H7 (cell line): Measurements from ENCODE around the gene KPRP. TPM values are rescaled to one million over a fixed set of nuclear protein-coding genes. Genes with fewer than 3 reads are reported as not detected.

Experiments used
- DNase-seq: peaks from one replicate; pipeline ENCODE4 v3.0.0; 2012
- H3K27me3 ChIP-seq: 2 replicates; pipeline ENCODE4 v1.6.0; 2011; ENCODE audit warnings: mild to moderate bottlenecking, low read length; ENCODE audit not compliant: control insufficient read depth, insufficient read depth
- H3K36me3 ChIP-seq: replicated peaks from 2 replicates; pipeline ENCODE4 v1.5.1; 2011; ENCODE audit warnings: low read length; ENCODE audit not compliant: control insufficient read depth, insufficient read depth
- H3K4me3 ChIP-seq: 2 replicates; pipeline ENCODE4 v1.5.1; 2011; ENCODE audit warnings: low read depth, mild to moderate bottlenecking, control low read depth, low read length, moderate library complexity; ENCODE audit not compliant: insufficient read depth
- total RNA-seq: library from RNA; depleted of rRNA; stranded (reverse); fragments of >200 nt; shearing (Covaris generic); gene quantifications from 2 replicates; pipeline ENCODE4 v1.2.3, GENCODE V29; 2014

Gene KPRP
- total RNA-seq, 1 experiment from 2014 or later = not detected

- DNase-seq = no peak
- H3K4me3 ChIP-seq = no peak overlapping the region
- H3K27me3 ChIP-seq = no peaks in the 10 kb centered on the region
- no peaks in the 10 kb centered on the region for H3K36me3 ChIP-seq
Observed at GRCh38 chr1:152756872-152757271, 953 bp upstream of the KPRP start.

- no peaks in the 10 kb centered on the region for H3K36me3 ChIP-seq
- no peaks in the 10 kb centered on the region for H3K27me3 ChIP-seq
- no peak for DNase-seq
- H3K4me3 ChIP-seq = no peak overlapping the region
Observed at GRCh38 chr1:152758636-152759035, 811 bp downstream of the KPRP start.

GRCh38 chr1:152759453-152760173, 1.8 kb downstream of the KPRP start:
- no peak overlapping the region for H3K4me3 ChIP-seq
- no peak for DNase-seq
- no peaks in the 10 kb centered on the region for H3K27me3 ChIP-seq
- H3K36me3 ChIP-seq = no peaks in the 10 kb centered on the region

GRCh38 chr1:152760551-152761190, 2.8 kb downstream of the KPRP start:
- Histone ChIP-seq H3K36me3 (no peaks in the 10 kb centered on the region), H3K4me3 (no peak overlapping the region), H3K27me3 (no peaks in the 10 kb centered on the region)
- DNase-seq = no peak

GRCh38 chr1:152761609-152762213, 3.9 kb downstream of the KPRP start:
- Histone ChIP-seq H3K4me3 (no peak overlapping the region), H3K36me3 (no peaks in the 10 kb centered on the region), H3K27me3 (no peaks in the 10 kb centered on the region)
- no peak for DNase-seq

GRCh38 chr1:152768847-152769533, 11.2 kb downstream of the KPRP start:
- DNase-seq = no peak
- no peaks in the 10 kb centered on the region for H3K36me3 ChIP-seq
- H3K4me3 ChIP-seq = no peak overlapping the region
- H3K27me3 ChIP-seq = no peaks in the 10 kb centered on the region

GRCh38 chr1:152770411-152770810, 12.6 kb downstream of the KPRP start:
- no peak for DNase-seq
- Histone ChIP-seq H3K27me3 (no peaks in the 10 kb centered on the region), H3K4me3 (no peak overlapping the region), H3K36me3 (no peaks in the 10 kb centered on the region)

- H3K36me3 ChIP-seq = no peaks in the 10 kb centered on the region
- DNase-seq = no peak
- H3K4me3 ChIP-seq = no peak within 1 kb of the TSS
Observed at GRCh38 chr1:152774875-152775274, 17.1 kb downstream of the KPRP start, which contains the start of gene LCE1F. LCE1F (plus strand) TSS chr1:152775140; CDS start chr1:152776372, 1,232 bp downstream.

GRCh38 chr1:152776361-152776760, 18.5 kb downstream of the KPRP start:
- Histone ChIP-seq H3K4me3 (no peak overlapping the region), H3K36me3 (no peaks in the 10 kb centered on the region), H3K27me3 (no peaks in the 10 kb centered on the region)
- peak; percentile 1 for DNase-seq

More at GRCh38 chr1:152774875-152775274, 17.1 kb downstream of the KPRP start, which contains the start of gene LCE1F:
- H3K27me3 ChIP-seq = no peaks in the 10 kb centered on the region

- H3K36me3 ChIP-seq = no peaks in the 10 kb centered on the region
- DNase-seq = peak; percentile 7
Observed at GRCh38 chr1:152777510-152778137, 19.8 kb downstream of the KPRP start.

GRCh38 chr1:152783095-152783494, 25.3 kb downstream of the KPRP start:
- Histone ChIP-seq H3K36me3 (no peaks in the 10 kb centered on the region), H3K4me3 (no peak overlapping the region), H3K27me3 (no peaks in the 10 kb centered on the region)
- peak; percentile 1 for DNase-seq

More at GRCh38 chr1:152777510-152778137, 19.8 kb downstream of the KPRP start:
- no peak overlapping the region for H3K4me3 ChIP-seq
- H3K27me3 ChIP-seq = no peaks in the 10 kb centered on the region

GRCh38 chr1:152786077-152786476, 28.3 kb downstream of the KPRP start, which contains the start of gene LCE1E:
LCE1E (plus strand) TSS chr1:152786257; CDS start chr1:152787300, 1,043 bp downstream.
- Histone ChIP-seq H3K4me3 (no peak within 1 kb of the TSS), H3K27me3 (no peaks in the 10 kb centered on the region), H3K36me3 (no peaks in the 10 kb centered on the region)
- peak; percentile 1 for DNase-seq

GRCh38 chr1:152795686-152796085, 37.9 kb downstream of the KPRP start:
- DNase-seq = no peak
- Histone ChIP-seq H3K4me3 (no peak overlapping the region), H3K27me3 (no peaks in the 10 kb centered on the region), H3K36me3 (no peaks in the 10 kb centered on the region)

GRCh38 chr1:152796421-152796820, 38.6 kb downstream of the KPRP start, which contains the start of gene LCE1D:
LCE1D (plus strand) TSS chr1:152796721; CDS start chr1:152797795, 1,074 bp downstream.
- DNase-seq = no peak
- no peak within 1 kb of the TSS for H3K4me3 ChIP-seq
- H3K27me3 ChIP-seq = no peaks in the 10 kb centered on the region
- no peaks in the 10 kb centered on the region for H3K36me3 ChIP-seq
